NCI-H748 (cell line): ENCODE data around the gene TNFSF18.
"Not testable (repeated sequence)": the region's sequence is repeated elsewhere in the genome, so short reads cannot be mapped to it uniquely, and the experiment has no call there.

Source experiments
- DNase-seq: peaks from one replicate; lab custom pipeline; 2025; ENCODE audit not compliant: unreplicated experiment; lab: John Stamatoyannopoulos, UW

The TNFSF18 gene

DNA sequence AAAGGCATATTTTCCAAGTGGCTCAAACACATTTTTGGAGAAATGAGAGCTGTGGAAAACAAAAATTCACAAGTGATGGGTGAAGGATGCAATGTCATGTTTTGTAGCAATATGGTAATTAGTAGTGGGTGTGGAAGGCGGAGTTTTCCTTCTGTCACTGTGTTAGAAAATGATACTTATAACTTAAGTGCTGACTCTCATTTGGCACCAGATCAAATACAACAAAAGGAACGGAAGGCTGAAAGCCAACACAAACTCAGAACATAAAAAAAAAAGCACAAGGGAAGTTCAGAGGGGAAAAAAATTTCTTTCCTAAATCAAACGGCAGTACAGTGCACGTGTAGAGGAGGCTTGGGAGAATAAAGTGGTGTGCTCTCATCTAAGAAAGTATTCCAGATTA is at the start of gene TNFSF18:
Gene TNFSF18, minus strand, starts transcription at position 77 of the 400 bp plus-strand sequence. Its CDS starts 45 bp downstream, at position 32.
- DNase-seq, result no peak

DNA sequence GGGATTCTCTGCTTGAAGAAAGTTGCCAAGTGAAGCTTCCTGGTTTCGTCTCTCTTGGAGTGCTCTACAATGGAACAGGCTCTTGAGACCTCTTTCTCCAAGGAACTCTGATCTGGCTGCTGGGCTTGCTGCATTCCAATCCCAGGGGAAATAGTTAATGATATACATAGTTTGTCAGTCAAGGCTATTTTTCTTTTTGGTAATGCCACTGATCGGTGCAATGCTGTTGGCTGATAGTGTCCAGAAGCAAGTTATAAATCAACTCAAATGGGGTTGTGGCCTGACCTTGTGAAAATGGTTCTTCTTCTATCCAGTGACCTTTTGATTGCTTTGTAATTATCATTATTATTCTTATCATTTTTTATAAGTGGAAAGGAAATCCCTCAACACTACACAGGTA is 48.4 kb upstream of the TNFSF18 start:
- DNase-seq, result no peak

DNA sequence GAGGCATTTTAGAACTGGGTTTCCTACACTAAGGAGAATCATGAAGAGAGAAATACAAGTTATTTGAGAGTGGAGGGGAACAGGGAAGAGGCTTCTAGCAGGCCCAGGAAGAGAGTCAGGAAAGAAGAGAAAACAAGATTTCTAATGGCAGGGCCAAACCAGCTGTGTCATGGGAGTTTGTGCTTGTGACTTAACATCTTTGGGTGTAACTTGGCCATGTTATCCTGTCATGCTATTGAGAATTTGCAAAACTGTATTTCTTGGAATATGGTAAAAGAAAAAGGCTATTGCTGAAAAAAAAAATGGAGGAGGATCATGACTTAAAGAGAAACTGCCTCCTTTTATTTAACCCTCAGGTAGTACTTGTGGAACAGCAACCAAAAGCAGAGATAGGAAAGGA is 47.4 kb upstream of the TNFSF18 start:
- no peak for DNase-seq

- no peak for DNase-seq
Observed at GRCh38 chr1:173097001-173097400, 46.3 kb upstream of the TNFSF18 start.

DNA sequence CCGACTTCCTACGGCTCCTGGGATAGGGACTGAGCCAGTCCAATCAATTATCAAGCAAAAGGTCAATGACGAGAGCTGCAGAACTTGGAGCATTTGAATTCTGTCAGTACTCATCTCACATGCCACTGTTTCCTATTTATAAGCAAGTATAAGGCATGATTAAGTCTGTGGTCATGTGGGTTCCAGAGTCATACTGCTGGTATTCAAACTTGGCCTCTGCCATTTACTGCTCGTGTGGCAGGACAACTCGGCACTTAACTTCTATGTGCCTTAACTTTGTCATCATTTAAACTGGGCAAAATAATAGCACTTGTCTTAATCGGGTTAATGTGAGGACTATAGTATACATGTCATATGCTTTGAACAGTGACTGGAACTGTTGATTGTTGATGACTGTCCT is 44.9 kb upstream of the TNFSF18 start:
- DNase-seq, result no peak

- no peak for DNase-seq
Observed at GRCh38 chr1:173094541-173094940, 43.8 kb upstream of the TNFSF18 start.

GRCh38 chr1:173093691-173094445 is 43.1 kb upstream of the TNFSF18 start:
- no peak for DNase-seq

GRCh38 chr1:173084292-173084691 is 33.6 kb upstream of the TNFSF18 start:
- DNase-seq, result no peak

DNA sequence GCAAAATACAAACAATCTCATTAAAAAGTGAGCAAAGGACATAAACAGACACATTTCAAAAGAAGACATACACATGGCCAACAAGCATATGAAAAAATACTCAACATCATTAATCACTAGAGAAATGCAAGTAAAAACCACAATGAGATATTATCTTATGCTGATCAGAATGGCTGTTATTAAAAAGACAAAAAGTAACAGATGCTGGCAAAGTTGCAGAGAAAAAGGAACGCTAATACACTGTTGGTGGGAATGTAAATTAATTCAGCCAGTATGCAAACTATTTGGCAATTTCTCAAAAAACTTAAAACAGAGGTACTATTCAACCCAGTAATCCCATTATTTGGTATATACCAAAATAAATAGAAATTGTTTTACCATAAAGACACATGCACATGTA is 32.2 kb upstream of the TNFSF18 start:
- DNase-seq, result no peak

- not testable (repeated sequence) for DNase-seq
Observed at GRCh38 chr1:173074217-173074616, 23.5 kb upstream of the TNFSF18 start.

- DNase-seq, result no peak
Observed at GRCh38 chr1:173064011-173064410, 13.3 kb upstream of the TNFSF18 start.

DNA sequence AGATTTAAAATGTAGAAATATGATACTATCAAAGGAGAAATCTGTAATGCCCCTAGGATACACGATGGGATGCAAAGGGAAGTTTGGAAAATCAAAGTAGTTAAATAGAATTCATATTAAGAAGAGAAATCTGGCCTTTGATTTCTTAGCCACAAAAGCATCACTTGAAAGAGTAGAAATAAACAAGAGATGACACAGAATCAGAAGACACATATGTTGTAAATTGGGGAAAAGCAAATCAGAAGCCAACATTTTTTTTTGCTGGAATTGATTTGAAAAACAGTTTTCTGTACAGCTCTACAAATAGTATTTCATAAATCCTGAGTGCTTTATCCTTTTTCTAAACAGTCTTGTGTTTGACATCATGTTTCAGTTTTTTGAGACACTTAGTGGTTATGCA is 12.4 kb upstream of the TNFSF18 start:
- no peak for DNase-seq

DNA sequence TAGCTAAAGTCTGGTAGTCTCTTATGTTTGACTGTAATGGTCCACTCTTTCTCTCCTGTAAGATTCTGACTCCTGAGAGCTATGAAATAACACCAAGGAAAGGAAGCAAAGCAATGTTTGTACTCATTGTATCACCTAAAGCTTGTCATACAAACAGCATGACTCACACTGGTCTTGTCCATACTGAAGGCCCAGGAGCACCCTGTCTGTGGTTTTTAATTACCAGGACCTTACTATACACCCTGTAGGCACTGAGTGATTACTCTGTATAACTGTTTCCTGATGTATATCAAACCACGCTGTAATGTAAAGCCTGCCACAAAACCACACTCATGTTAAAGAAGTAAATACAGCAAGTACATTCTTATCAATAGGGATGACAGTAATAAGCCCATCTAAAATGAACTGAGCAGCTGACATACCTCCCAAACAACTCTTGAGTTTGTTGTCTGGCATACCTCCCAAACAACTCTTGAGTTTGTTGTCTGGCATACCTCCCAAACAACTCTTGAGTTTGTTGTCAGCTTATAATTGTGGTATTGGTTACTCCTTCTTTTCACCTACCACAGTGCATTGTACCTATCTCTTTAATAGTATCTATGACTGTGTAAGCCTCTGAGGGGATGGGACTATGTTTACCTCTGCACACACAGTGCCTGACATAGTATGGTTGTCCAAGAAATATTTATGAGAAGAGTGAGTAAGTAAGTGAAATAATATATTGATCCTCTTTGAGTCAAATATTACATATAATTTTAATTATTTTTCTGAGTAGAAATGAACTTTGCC is 11.6 kb upstream of the TNFSF18 start:
- no peak for DNase-seq

- no peak for DNase-seq
Observed at GRCh38 chr1:173058556-173058955, 7.8 kb upstream of the TNFSF18 start.

GRCh38 chr1:173057984-173058383 is 7.2 kb upstream of the TNFSF18 start:
- DNase-seq, result no peak

DNA sequence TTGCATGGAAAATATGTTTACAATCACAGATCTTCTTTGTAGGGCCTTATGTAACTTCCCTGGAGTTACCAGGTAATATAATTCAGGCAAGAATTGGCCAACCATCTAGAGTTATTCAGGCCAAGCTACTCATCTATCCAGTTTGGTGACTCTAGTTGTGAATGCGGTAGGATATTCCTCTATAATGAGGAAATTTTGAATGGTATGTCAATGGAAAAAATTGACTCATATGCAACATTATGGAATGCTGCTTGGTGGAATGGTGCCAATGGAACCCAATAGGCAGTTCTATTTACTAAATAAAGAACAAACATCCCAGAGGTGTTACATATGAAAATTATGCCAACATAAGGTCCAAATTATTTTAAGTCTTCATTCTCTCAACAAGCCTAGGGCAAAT is 5.6 kb upstream of the TNFSF18 start:
- no peak for DNase-seq

- no peak for DNase-seq
Observed at GRCh38 chr1:173052681-173053196, 2.0 kb upstream of the TNFSF18 start.

GRCh38 chr1:173049322-173049633 is 1.5 kb downstream of the TNFSF18 start:
- no peak for DNase-seq

- DNase-seq, result no peak
Observed at GRCh38 chr1:173048621-173049321, 2.0 kb downstream of the TNFSF18 start.

DNA sequence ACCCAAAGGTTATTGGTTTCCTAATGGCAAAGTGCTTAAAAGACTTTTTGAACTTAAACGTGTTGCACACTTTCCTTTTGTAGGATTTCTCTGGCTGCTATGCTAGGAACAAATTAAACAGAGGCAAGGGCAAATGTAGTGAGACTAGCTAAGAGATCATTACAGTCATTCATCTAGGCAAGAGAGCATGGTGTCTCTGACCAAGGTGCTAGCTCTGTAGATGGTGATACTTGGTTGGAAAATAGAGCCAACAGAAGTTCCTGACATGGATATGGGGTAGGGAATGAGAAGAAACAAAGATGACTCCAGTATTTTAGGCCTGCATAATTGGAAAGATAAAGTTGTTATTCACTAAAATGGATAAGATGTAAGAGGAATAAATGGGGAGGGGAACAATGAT is 6.1 kb downstream of the TNFSF18 start:
- no peak for DNase-seq

DNA sequence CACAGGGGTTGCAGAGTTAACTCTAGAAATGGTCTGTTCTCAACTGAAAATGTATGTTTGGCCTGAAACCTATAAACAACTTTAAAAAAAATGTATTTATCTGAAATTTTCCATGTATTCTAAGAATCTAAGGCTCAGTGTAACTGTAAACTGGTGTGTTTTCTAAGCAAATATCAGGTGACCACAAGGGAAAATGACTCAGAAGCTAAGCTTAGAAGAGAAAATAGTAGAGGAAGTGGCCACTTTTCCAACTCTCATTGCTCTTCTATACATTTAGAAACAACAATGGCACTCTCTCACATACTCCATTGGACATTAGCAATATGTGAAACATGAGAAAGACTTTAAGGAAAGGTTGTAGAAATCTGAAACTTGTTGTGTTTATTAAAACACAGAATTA is 7.5 kb downstream of the TNFSF18 start:
- DNase-seq, result no peak

DNA sequence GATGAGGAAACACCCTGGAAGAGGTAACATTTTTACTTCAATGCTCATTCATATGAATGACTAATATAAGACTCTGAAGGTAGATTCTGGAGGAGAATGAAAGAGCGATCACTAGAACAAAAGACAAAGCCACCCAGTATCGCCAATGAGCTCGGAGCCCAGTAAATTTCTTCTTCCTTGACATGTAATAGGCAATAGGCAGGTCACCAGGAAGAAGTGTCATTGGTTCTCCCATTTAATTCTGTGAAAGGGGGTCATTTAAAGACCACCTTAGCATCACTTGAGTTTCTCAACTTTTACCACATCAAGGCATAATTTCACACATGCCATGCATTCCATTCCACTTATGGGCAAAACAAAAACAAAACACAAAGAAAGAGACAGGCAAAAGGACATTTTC is 7.9 kb downstream of the TNFSF18 start:
- DNase-seq, result no peak
